H54 (cell line): ENCODE results near the gene CCDC187.
A peak's percentile ranks its signal among the peaks of the same experiment; 100 is the strongest.

ENCODE experiments used
- DNase-seq: peaks from one replicate; pipeline ENCODE4 v3.0.0; 2011; ENCODE audit warnings: low spot score, mixed read lengths; ENCODE audit not compliant: insufficient read length
- FAIRE-seq: peaks from 3 replicates; lab custom pipeline; 2011; peaks lifted over from hg19 to GRCh38; lab: Jason Lieb, UNC
- POLR2A ChIP-seq: IDR thresholded peaks from 2 replicates; pipeline ENCODE4 v1.6.1; 2011; ENCODE audit warnings: low read depth, mild to moderate bottlenecking, low read length

The CCDC187 gene

DNA sequence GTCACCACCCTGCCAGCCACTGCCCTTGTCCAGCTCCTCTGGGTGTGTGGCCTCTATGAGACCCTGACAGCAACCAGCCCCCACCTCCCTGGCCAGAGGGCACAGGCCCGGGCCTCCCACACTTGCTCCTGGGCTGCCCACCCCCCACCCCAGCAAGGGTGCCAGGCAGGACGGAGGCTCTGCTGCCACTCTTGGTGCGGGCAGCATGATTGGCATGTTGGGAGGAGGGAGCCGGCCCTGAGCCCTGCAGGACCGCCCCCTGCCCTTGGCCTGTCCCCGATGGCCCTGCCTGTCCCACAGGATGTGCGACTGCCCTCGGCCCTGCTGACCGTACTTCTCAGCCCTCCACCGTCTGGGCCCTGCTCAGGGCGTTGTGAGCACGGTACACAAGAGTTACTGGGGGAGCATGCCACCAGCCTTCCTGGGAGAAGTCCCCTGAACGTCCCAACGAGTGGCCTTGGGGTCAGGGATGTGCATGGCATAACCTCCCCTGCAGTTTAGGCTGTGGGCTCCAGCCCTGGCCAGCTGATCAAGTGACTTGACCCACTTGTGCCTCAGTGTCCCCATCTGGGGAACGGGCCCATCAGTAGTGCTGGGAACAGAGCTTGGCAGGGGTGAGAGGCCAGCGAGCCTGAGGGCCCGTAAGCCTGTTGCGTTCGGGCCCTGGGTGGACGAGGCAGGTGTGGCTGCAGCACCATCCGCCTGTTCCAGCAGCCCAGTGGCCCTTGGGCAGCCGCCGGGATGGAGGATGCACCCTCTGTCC, 39.4 kb upstream of the CCDC187 start:
- FAIRE-seq: no peak
- TF ChIP-seq POLR2A: no peak
- DNase-seq: no peak

DNA sequence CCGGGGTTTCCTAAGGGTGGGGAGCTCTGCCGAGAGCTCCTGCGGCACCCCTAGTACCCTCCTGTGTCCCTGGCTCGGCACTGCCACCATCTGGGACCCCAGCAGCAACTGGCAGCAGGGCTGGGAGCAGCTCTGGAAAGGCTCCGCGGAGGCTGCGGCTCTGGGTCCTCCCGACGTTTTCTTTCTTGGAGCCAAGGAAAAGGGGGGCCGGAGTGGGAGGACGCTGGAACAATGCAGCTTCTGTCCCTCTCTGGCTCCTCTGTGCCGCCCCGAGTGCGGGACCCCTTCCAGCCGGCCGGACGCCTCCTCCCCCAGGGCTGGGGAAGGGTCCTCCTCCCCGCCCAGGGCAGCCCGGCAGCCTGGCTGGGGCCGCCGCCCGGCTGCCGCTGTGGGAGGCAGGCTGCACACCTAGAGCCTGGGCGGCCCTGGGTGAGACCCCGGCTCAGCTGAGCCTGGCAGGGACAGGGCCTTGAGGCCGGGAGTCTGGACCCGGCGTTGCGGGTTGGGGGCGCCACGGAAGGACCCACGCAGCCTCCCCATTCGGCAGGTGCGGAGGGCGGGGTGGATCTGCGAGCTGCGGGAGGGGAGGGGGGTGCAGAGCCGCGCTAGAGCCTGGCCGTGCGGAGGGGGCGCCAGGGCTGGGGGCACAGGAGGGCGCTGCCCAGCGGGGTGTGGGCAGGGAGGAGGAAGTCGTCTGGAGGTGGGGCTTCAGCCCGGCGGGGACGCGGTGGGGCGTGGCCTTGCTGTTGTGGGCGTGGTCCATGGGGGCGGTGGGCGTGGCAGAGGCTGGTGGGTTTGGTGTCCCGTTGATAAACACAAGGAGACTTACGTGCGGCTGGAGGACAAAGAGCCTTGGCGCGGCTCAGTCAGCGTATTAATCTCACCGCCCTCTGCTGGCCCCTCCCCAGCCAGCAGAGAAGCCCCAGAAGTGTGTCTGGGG, 38.6 kb upstream of the CCDC187 start:
- no peak for TF ChIP-seq POLR2A
- no peak for FAIRE-seq
- no peak for DNase-seq

DNA sequence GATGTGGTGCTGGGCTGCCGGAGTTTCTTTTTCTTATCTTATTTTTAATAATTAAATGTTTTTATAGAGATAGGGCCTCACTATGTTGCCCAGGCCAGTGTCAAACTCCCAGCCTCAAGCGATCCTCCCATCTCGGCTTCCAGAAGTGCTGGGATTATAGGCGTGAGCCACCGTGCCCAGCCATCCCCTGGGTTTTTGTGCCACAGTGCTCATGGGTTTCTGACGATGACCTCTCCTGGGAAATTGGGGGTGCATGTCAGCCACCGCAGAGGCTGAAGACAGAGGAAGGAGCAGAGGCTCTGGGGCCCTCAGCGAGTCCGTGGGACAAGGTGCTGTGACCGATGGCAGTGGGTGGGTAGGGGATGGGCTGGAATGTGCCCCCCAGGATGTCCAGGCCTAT, 37.9 kb upstream of the CCDC187 start:
- no peak for DNase-seq
- TF ChIP-seq POLR2A: no peak
- FAIRE-seq: no peak

DNA sequence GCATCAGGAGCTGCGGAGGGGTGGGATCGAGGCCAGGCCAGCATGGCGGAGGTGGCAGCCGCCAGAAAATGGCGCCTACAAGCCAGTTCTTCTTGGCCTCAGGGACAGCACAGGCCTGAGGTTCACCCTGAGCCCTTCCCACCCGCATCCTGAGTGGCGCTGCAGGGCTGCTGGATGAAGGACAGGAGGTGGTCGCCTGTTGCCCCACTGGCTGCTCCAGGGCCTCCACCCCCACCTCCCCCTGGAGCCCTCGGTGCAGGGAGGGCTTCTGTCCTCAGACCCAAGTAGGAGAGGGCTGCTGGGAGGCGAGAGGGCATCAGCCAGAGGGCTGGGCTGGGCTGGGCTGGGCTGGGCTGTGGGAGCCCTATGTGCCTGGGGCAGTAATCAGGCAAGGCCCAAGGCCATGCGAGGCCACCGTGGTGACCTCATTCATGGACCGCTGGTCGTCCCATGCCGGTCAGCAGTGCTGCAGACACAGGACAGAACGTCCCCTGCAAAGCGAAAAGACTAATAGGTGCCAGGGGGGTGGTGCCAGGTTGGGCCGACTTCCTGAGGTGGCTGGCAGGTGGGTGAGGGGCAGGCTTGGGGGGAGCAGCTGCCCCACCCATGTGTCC, 37.3 kb upstream of the CCDC187 start:
- no peak for TF ChIP-seq POLR2A
- FAIRE-seq (no peak), DNase-seq (no peak)

DNA sequence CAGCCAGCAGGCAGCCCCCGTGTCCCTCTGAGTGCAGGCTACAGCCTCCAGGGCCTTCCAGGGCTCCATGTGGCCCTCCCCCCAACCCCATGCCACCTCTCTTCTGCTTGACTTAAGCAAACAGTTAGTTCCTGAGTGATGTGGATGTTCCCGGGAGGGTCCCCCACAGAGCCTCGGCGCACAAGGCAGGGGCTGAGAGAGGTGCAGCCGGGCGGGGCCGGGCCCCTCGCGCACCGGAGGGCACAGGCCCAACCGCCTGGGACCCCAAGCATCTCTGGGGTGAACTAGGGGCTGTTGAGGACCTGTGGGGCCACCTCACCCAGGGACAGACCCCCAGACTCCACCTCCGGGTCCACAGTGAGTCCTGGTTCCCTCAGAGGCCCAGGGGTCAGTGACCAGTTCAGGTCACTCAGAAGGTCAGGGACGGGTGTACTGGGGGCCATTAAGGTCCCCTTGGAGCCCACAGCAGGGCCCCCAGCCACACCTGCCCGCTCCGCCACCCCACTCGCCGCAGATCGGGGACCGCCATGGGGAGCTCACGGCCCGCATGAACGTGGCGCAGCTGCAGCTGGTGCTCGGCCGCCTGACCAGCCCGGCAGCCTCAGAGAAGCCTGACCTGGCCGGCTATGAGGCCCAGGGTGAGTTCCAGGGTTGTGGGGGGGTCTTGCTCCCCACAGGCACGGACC, 36.6 kb upstream of the CCDC187 start:
- DNase-seq (no peak), FAIRE-seq (no peak)
- TF ChIP-seq POLR2A: no peak

DNA sequence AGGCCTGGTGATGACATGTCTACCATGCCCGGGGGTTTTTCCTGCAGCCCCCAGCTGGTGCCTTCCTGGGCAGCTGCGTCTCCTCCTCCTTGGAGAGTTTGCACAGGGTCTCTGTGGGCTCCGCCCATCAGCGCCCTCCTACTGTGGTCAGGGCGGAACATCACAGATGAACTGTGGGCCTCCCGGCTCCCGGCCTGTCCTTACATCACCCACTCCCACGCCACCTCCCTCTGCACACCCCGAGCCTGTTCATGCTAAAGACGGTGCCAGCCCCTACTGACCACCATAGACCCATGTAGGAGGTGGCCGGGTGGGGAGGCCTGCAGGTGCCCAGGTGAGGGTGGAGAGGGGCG, 36.0 kb upstream of the CCDC187 start:
- FAIRE-seq (no peak), DNase-seq (no peak)
- TF ChIP-seq POLR2A: no peak

DNA sequence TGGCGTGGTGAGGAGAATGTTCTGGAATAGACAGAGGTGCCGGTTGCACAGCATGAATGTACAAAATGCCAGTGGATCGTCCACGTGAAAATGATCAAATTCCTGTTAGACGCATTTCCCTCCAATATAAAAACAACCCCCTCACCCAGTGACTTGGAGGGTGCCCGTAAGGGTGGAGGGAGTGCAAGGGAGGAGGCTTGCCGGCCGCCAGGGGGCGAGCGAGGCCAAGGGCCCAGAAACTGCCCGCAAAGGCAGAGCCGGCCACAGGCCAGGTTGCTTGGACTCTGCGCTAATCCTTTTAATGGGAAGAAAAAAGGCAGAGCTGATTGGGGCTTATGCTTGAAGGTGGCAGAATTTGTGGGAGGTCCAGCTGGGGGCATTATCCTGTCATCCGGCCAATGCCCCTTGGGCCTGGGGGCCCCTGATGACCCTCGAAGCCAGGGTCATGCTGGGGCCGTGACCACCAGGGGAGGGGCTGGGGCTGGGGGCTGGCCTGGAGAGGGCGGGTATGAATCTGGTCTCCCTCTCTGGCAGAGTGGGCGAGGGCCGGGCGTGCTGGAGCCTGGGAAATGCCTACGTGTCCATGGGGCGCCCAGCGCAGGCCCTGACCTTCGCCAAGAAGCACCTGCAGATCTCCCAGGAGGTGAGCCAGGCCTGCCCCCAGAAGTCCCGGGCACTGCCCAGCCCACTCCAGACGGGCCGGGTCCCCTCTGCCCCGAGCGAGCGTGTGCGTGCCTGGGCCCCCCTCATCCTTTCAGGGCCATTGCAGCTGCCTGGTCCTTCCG, 35.5 kb upstream of the CCDC187 start:
- DNase-seq: peak; percentile 98
- peak; percentile 61 for FAIRE-seq
- TF ChIP-seq POLR2A: no peak

DNA sequence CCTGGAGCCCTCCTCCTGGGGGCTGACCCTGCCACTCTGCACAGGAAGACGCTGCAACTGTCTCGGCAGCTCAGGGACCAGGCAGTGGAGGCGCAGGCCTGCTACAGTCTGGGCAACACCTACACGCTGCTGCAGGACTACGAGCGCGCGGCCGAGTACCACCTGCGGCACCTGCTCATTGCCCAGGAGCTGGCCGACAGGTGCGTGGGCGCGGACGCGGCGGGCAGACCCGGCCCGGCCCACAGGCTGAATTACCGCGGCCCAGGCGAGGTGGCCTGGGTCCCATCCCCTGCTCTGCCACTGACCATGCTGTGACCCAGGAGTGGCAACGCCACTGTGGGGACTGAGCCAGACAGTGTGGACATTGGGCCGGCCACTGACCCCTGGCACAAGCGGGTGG, 34.6 kb upstream of the CCDC187 start:
- DNase-seq (no peak), FAIRE-seq (no peak)
- TF ChIP-seq POLR2A: no peak

DNA sequence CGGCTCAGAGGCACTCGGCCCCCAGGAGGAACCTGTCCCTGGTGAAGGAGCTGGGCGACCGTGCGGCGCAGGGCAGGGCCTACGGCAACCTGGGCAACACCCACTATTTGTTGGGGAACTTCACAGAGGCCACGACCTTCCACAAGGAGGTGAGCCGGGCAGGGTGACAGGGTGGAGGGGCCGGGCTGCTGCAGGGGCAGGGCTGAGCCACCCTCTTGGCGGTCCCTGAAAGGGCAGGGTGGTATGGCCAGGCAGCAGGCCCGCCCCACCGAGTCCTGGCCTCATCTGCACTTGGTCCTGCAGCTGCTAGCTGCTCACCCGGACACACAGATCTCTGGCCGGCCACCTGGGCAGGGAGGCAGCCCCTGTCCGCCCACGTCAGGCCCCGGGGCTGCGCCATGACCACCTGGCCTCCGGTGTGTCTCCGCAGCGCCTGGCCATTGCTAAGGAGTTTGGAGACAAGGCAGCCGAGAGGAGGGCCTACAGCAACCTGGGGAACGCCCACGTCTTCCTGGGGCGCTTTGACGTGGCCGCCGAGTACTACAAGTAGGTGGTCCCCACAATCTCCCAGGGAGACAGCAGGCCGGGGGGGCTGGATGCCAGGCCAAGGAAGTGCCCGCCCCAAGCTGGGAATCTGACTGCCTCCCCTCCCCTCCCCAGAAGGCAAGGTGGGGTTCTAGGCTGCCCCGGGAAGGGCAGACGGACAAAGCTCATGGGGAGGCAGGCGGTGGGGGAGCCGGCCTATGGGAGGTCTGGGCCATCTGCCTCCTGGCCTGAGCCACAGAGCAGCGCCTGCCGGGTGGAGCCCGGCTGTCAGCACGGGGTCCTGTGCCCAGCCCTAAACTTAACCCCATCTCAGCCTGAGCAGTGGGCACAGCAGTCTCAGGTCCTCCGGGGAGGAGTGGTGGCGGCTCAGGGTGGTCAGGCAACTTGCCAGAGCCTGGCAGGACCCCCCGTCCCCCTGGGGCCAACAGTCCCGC, 33.8 kb upstream of the CCDC187 start:
- DNase-seq: no peak
- FAIRE-seq: no peak
- no peak for TF ChIP-seq POLR2A

DNA sequence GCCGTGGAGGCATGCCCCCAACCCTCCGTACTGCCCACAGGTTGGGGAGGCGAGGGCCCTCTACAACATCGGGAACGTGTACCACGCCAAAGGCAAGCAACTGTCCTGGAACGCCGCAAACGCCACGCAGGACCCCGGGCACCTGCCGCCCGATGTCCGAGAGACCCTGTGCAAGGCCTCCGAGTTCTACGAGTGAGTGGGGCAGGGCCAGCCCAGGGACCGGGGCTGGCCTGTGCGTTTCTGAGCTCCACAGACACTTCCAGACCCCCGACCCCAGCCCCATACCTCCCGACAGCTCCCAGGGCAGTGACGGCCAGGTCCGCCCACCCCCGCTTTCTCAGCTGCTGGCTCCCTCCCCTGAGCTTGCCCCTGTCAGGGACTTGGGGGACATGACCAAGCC, 33.0 kb upstream of the CCDC187 start:
- FAIRE-seq (no peak), DNase-seq (no peak)
- TF ChIP-seq POLR2A: no peak

DNA sequence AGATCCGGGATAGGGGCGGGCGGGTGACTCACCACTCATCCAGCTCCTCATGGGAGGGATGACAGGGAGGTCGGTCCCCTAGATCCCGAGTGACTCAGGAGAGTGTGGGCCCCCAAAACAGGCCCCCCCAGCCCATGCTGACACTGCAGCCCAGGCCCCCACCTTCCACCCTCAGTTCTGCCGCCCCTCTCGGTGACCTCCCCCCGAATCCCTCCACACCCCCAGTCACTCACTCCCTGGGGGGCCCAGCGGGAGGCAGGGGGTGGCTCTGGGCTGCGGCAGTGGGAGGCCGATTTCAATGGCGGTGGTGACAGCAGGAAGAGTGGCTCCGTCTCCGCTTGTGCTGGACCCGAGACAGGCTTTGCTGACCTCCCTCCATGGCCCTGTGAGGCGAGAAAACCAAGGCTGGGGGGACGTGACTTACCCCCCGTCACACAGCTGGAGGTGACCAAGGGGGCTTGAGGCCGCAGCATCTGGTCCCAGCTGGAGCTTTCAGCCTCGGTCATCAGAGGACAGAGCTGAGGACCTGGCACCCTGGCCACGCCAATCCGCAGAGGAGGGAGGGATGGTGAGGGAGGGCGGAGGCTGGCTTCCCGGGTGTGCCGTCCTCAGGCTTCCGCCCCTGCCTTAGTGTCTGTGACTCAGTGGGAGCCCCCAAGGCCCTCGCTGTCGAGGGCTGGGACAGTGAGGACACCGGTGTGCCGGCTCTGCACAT, 32.4 kb upstream of the CCDC187 start:
- no peak for FAIRE-seq
- no peak for TF ChIP-seq POLR2A
- DNase-seq: peak; percentile 93
